ENCODE measurements around the gene ZNF593OS. TPM values are rescaled to one million over a fixed set of nuclear protein-coding genes. Genes with fewer than 3 reads are reported as not detected.

ZNF593OS gene
- polyA plus RNA-seq, 3 donors: 0.50 to 0.59 TPM; not detected in 1

GRCh38 chr1:26160527-26161414 is 10.9 kb downstream of the ZNF593OS start:
- intact Hi-C loops (cut with micrococcal nuclease): loop anchor here in 1 of 2 donors (5.0 kb wide), 2 partner anchors 38 to 53 kb away; no protein-coding TSS in a partner anchor
- Histone ChIP-seq H3K79me2 (ENCODE audit: insufficient read depth, low read length) (no peaks in the 10 kb centered on the region), H4K20me1 (ENCODE audit: insufficient read depth, low read length) (no peaks in the 10 kb centered on the region), H3K4me3 (replicated peaks in 1 of 3; ENCODE audit: low read depth in 2 of 3, low read length in 3 of 3) (peak overlapping the region in 1 of 3 experiments; percentile 75), H3K4me1 (ENCODE audit: control insufficient read depth in 1 of 2, insufficient read depth in 2 of 2, low read length in 2 of 2) (peaks cover 22 to 31% of the 10 kb centered on the region in 2 donors), H3K36me3 (replicated peaks in 1 of 2; ENCODE audit: control insufficient read depth in 1 of 2, insufficient read depth in 2 of 2, low read length in 2 of 2) (no peaks in the 10 kb centered on the region), H2AFZ (ENCODE audit: insufficient read depth, low read depth, low read length, poor library complexity, severe bottlenecking) (peak overlapping the region; percentile 85), H3K27ac (ENCODE audit: low read depth in 1 of 2, low read length in 2 of 2) (no peak overlapping the region), H3K9me3 (replicated peaks in 1 of 2; ENCODE audit: control insufficient read depth in 1 of 2, insufficient read depth in 1 of 2, low read length in 2 of 2) (no peaks in the 10 kb centered on the region), H3K27me3 (ENCODE audit: control insufficient read depth in 2 of 2, insufficient read depth in 2 of 2, low read length in 2 of 2) (peaks cover 15 to 66% of the 10 kb centered on the region in 2 donors), H3K9ac (ENCODE audit: insufficient read depth, low read length, poor library complexity, severe bottlenecking) (peak overlapping the region; percentile 40), H3K4me2 (replicated peaks; ENCODE audit: extremely low read depth, low read length, poor library complexity, severe bottlenecking) (peak overlapping the region; percentile 88)
- Mint-ChIP-seq H3K4me3 (peak overlapping the region in 1 of 2 donors; percentile 85), H3K36me3 (peaks cover 0 to 2% of the 10 kb centered on the region in 2 donors), H3K27me3 (ENCODE audit: low read depth in 3 of 3) (peaks cover 70 to 79% (median 71%) of the 10 kb centered on the region in 3 donors), H3K4me1 (peaks cover 23% of the 10 kb centered on the region), H3K9me3 (peaks cover 0 to 8% (median 0%) of the 10 kb centered on the region in 7 donors), H3K27ac (peak overlapping the region in 1 of 7 donors; percentile 70)
- 68% methylated on average over 17 of the region's 18 CpGs for WGBS (ENCODE audit: insufficient coverage)
- DNase-seq: no peak
- TF ChIP-seq, protein P1, sequence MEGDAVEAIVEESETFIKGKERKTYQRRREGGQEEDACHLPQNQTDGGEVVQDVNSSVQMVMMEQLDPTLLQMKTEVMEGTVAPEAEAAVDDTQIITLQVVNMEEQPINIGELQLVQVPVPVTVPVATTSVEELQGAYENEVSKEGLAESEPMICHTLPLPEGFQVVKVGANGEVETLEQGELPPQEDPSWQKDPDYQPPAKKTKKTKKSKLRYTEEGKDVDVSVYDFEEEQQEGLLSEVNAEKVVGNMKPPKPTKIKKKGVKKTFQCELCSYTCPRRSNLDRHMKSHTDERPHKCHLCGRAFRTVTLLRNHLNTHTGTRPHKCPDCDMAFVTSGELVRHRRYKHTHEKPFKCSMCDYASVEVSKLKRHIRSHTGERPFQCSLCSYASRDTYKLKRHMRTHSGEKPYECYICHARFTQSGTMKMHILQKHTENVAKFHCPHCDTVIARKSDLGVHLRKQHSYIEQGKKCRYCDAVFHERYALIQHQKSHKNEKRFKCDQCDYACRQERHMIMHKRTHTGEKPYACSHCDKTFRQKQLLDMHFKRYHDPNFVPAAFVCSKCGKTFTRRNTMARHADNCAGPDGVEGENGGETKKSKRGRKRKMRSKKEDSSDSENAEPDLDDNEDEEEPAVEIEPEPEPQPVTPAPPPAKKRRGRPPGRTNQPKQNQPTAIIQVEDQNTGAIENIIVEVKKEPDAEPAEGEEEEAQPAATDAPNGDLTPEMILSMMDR (IDR thresholded peaks at IDR 0.05): no peak

- Mint-ChIP-seq H3K36me3 (peaks cover 0 to 2% of the 10 kb centered on the region in 2 donors), H3K4me3 (peak overlapping the region in 1 of 2 donors; percentile 61), H3K9me3 (peaks cover 0 to 11% (median 0%) of the 10 kb centered on the region in 7 donors), H3K27me3 (ENCODE audit: low read depth in 3 of 3) (peaks cover 71 to 79% (median 76%) of the 10 kb centered on the region in 3 donors), H3K4me1 (peaks cover 29% of the 10 kb centered on the region), H3K27ac (peak overlapping the region in 1 of 7 donors; percentile 49)
- WGBS (ENCODE audit: insufficient coverage): 100% methylated on average over 1 of the region's 4 CpGs
- TF ChIP-seq, protein P1 (IDR thresholded peaks at IDR 0.05): no peak
- H3K9me3 ChIP-seq (replicated peaks in 1 of 2; ENCODE audit: control insufficient read depth in 1 of 2, insufficient read depth in 1 of 2, low read length in 2 of 2): no peaks in the 10 kb centered on the region
- DNase-seq: no peak
- intact Hi-C loops (cut with micrococcal nuclease): loop anchor here in 1 of 2 donors (5.0 kb wide), 2 partner anchors 37 to 52 kb away; no protein-coding TSS in a partner anchor
- no peaks in the 10 kb centered on the region for H4K20me1 ChIP-seq (ENCODE audit: insufficient read depth, low read length)
- H3K79me2 ChIP-seq (ENCODE audit: insufficient read depth, low read length): no peaks in the 10 kb centered on the region
- H3K27me3 ChIP-seq (ENCODE audit: control insufficient read depth in 2 of 2, insufficient read depth in 2 of 2, low read length in 2 of 2): peaks cover 18 to 68% of the 10 kb centered on the region in 2 donors
- H3K4me1 ChIP-seq (ENCODE audit: control insufficient read depth in 1 of 2, insufficient read depth in 2 of 2, low read length in 2 of 2): peaks cover 23 to 38% of the 10 kb centered on the region in 2 donors
- no peak overlapping the region for H3K4me2 ChIP-seq (replicated peaks; ENCODE audit: extremely low read depth, low read length, poor library complexity, severe bottlenecking)
- no peaks in the 10 kb centered on the region for H3K36me3 ChIP-seq (replicated peaks in 1 of 2; ENCODE audit: control insufficient read depth in 1 of 2, insufficient read depth in 2 of 2, low read length in 2 of 2)
- H3K9ac ChIP-seq (ENCODE audit: insufficient read depth, low read length, poor library complexity, severe bottlenecking): no peak overlapping the region
- no peak overlapping the region for H2AFZ ChIP-seq (ENCODE audit: insufficient read depth, low read depth, low read length, poor library complexity, severe bottlenecking)
- H3K4me3 ChIP-seq (replicated peaks in 1 of 3; ENCODE audit: low read depth in 2 of 3, low read length in 3 of 3): no peak overlapping the region
- no peak overlapping the region for H3K27ac ChIP-seq (ENCODE audit: low read depth in 1 of 2, low read length in 2 of 2)
Observed at GRCh38 chr1:26159743-26160039, 11.9 kb downstream of the ZNF593OS start.
